C4-2B (cell line): ENCODE data around the gene IARS1.

ENCODE experiments used
- CTCF ChIP-seq: fragments of 450-650 bp; conservative IDR thresholded peaks from 2 replicates; pipeline ENCODE4 v1.5.1; 2017; ENCODE audit warnings: mild to moderate bottlenecking
- ZFX ChIP-seq: fragments of 450-650 bp; IDR thresholded peaks from 2 replicates; pipeline ENCODE4 v1.6.1; 2017

- TF ChIP-seq CTCF (no peak), ZFX (no peak)
Measured at GRCh38 chr9:92299116-92299515, 5.6 kb upstream of the IARS1 start.
